Measurements from ENCODE around the gene GLIPR1L2.
"Not testable (repeated sequence)": the region's sequence is repeated elsewhere in the genome, so short reads cannot be mapped to it uniquely, and the experiment has no call there.

GLIPR1L2 gene

DNA sequence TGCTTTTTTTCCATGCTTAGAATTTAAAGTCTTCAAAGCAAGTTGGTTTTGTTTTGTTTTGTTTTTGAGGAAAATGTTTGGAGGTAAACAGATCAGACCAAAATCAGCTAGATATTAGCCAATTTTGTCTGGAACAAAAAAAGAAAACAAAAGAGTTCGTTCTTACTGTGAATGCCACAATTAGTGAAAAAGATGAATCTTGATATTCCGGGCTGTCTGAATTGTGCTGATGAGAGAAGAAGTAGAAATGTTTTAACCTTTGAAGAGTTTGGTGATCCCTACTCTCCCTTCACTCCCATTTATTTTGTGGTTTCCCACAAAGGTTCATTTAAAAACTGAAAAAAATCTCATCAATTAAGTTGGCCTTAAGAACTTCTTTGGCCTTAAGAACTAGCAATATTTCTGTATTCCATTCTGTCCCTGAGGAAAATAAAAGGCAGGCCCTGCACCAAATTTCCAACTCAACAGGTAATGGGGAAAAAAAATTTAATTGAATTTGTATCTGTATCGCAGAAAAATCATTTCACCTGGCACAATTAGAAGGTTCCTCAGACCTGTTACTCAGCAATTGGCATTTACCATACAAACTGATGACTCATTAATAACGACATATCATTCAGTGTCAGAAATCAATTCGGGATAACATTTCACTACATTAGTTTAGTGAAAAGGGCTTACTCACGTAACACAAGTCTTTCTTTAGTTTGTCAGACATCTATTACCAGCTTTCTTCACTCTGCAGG is 562 bp upstream of the GLIPR1L2 start:
- H3K36me3 Mint-ChIP-seq (ENCODE audit: low read depth), result peaks cover 2% of the 10 kb centered on the region
- peaks cover 23% of the 10 kb centered on the region for H3K4me1 Mint-ChIP-seq (ENCODE audit: low read depth)
- peak overlapping the region; percentile 86 for H3K4me3 Mint-ChIP-seq
- peak overlapping the region; percentile 90 for H3K27ac Mint-ChIP-seq
- no peaks in the 10 kb centered on the region for H3K9me3 Mint-ChIP-seq
- no peaks in the 10 kb centered on the region for H3K27me3 Mint-ChIP-seq (ENCODE audit: low read depth)

DNA sequence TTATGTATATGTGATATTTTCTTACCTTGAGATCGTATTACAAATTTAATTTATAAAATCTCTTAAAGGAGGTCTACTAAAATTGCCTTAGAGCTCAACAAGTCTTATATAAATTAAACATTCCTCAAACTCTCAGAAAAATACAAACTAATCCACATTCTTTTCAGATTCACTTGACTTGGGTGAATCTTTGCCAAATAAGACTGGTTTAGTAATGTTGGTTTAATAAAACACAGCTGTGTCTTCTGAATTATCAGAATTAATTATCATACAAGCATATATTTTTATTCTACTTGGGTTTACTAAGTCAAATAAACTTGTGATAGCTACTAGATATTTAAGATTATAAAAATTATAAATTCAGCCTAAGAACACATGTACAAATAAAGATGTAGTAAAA is 13.3 kb downstream of the GLIPR1L2 start:
- Mint-ChIP-seq H3K4me3 (no peak overlapping the region), H3K27me3 (ENCODE audit: low read depth) (no peaks in the 10 kb centered on the region), H3K27ac (no peak overlapping the region)

DNA sequence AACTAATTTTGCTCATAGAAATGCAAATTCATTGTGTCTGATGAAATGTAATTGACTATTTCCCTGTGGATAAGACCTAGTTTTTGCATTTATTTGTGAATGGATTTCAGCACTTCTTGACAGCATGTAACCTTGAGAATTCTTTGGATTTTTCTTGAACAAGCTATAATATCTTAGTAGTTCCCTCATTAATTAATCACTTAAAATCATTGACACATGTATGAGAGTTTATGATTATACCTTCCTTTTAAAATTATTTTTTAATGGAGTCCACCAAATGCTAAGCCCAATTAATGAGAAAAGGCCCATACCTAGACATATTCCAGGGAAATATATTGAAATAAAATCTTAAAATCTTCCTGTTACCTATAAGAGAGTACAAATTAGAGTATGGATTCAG is 16.8 kb downstream of the GLIPR1L2 start:
- no peak overlapping the region for H3K4me3 Mint-ChIP-seq
- no peak overlapping the region for H3K27ac Mint-ChIP-seq
- no peaks in the 10 kb centered on the region for H3K9me3 Mint-ChIP-seq
- peaks cover 4% of the 10 kb centered on the region for H3K27me3 Mint-ChIP-seq (ENCODE audit: low read depth)
- no peaks in the 10 kb centered on the region for H3K4me1 Mint-ChIP-seq (ENCODE audit: low read depth)
- no peaks in the 10 kb centered on the region for H3K36me3 Mint-ChIP-seq (ENCODE audit: low read depth)

More for the DNA sequence above, 13.3 kb downstream of the GLIPR1L2 start:
- H3K36me3 Mint-ChIP-seq (ENCODE audit: low read depth), result no peaks in the 10 kb centered on the region
- no peaks in the 10 kb centered on the region for H3K9me3 Mint-ChIP-seq
- H3K4me1 Mint-ChIP-seq (ENCODE audit: low read depth), result no peaks in the 10 kb centered on the region

DNA sequence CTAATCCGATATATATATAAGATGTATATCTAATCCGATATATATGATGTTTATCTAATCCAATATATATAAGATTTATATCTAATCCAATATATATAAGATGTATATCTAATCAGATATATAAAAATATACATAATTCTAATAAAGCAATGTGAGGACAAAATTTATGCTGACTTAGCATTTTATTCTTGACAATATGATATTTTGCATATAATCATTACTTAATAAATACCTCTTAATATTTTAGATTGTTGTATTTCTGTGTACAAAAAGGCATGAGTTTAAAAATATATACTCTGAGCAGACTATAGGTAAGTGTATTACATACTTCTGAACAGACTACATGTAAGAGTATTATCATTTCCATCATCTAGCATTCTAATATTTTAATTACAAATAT is 18.9 kb downstream of the GLIPR1L2 start:
- Mint-ChIP-seq H3K4me3 (no peak overlapping the region), H3K27me3 (ENCODE audit: low read depth) (peaks cover 4% of the 10 kb centered on the region), H3K27ac (no peak overlapping the region), H3K36me3 (ENCODE audit: low read depth) (no peaks in the 10 kb centered on the region), H3K9me3 (no peaks in the 10 kb centered on the region), H3K4me1 (ENCODE audit: low read depth) (no peaks in the 10 kb centered on the region)

DNA sequence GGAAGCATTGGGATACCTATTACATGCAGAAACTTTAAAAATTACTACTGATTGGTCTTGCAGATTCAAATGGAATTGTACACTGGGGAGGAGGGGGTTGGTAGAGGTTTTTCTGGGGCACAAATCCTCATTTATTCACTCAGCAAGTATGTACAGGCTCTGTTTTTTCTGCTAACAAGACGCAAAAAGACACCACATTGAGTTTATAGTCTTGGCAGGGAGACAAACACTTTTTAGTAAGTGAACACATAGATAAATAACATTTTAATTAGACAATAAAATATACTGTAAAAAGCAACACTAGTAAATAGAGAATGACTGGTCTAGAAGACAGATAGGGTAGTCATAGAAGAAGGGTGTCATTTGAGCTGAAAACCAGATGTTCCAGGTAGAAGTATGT is 23.8 kb downstream of the GLIPR1L2 start:
- Mint-ChIP-seq H3K4me1 (ENCODE audit: low read depth) (no peaks in the 10 kb centered on the region), H3K9me3 (no peaks in the 10 kb centered on the region), H3K36me3 (ENCODE audit: low read depth) (no peaks in the 10 kb centered on the region), H3K27ac (no peak overlapping the region), H3K27me3 (ENCODE audit: low read depth) (peaks cover 8% of the 10 kb centered on the region), H3K4me3 (no peak overlapping the region)

DNA sequence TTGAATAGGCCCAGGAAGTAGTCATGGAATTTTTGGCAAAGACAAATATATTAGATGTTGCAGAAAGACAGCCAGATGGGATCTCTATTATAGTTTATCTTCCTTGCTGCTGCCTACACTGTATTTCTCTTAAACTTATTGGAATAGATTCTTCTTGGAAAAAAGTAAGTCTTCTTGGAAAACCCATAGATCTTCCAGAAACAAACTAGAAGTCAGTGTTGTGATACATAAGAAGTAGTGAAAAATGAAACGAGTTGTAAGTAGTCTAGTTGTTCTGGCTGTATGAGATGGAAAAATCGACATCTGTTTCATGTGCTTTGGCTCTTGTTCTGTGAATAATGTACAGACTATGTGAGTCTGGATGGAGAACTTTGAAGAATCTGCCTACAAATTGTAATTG is 29.0 kb downstream of the GLIPR1L2 start:
- no peaks in the 10 kb centered on the region for H3K4me1 Mint-ChIP-seq (ENCODE audit: low read depth)
- H3K36me3 Mint-ChIP-seq (ENCODE audit: low read depth), result no peaks in the 10 kb centered on the region
- H3K27ac Mint-ChIP-seq, result no peak overlapping the region
- peaks cover 5% of the 10 kb centered on the region for H3K27me3 Mint-ChIP-seq (ENCODE audit: low read depth)
- H3K4me3 Mint-ChIP-seq, result no peak overlapping the region
- peaks cover 2% of the 10 kb centered on the region for H3K9me3 Mint-ChIP-seq

DNA sequence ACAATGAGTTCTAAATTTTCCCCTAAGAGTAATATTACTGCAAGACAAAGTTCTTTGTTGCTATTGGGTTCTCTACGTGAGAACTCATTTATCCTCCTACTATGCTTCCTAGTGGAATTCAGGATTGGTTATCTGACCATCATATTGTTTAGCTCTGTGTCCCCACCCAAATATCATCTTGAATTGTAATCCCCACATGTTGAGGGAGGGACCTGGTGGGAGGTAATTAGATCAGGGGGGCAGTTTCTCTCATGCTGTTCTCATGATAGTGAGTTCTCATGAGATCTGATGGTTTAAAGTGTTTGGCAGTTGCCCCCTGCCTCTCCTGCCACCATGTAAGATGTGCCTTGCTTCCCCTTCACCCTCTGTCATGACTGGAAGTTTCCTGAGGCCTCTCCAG is 36.6 kb downstream of the GLIPR1L2 start:
- Mint-ChIP-seq H3K27me3 (ENCODE audit: low read depth) (peaks cover 4% of the 10 kb centered on the region), H3K4me1 (ENCODE audit: low read depth) (no peaks in the 10 kb centered on the region), H3K27ac (no peak overlapping the region), H3K9me3 (peaks cover 39% of the 10 kb centered on the region), H3K4me3 (no peak overlapping the region), H3K36me3 (ENCODE audit: low read depth) (peaks cover 3% of the 10 kb centered on the region)

DNA sequence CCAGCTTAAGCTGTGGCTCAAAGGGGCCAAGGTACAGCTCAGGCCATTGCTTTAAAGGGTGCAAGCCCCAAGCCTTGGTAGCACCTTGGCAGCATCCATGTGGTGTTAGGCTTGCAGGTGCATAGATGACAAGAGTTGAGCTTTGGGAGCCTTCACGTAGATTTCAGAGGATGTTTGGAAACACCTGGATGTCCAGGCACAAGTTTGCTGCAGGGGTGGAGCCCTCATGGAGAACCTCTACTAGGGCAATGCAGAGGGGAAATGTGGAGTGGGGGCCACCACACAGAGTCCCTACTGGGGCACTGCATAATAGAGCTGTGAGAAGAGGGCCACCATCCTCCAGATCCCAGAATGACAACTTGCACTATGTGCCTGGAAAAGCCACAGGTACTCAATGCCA is 37.9 kb downstream of the GLIPR1L2 start:
- Mint-ChIP-seq H3K9me3 (peaks cover 39% of the 10 kb centered on the region), H3K27ac (no peak overlapping the region), H3K4me3 (no peak overlapping the region), H3K4me1 (ENCODE audit: low read depth) (no peaks in the 10 kb centered on the region), H3K36me3 (ENCODE audit: low read depth) (peaks cover 3% of the 10 kb centered on the region), H3K27me3 (ENCODE audit: low read depth) (peaks cover 4% of the 10 kb centered on the region)

DNA sequence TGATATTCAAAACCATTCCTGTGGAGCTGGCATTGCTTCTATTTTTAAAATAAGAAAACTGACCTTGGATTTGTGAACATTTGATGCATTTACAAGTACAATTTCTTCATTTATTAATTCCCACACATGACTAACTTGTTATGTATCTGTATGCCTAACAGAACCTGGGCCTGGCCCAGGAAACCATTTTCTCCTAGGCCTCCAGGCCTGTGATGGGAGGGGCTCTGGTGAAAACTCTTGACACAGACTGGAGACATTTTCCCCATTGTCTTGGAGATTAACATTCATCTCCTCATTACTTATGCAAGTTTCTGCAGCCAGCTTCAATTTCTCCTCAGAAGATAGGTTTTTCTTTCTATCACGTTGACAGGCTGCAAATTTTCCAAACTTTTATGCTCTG is 42.0 kb downstream of the GLIPR1L2 start:
- H3K27ac Mint-ChIP-seq, result no peak overlapping the region
- peaks cover 8% of the 10 kb centered on the region for H3K27me3 Mint-ChIP-seq (ENCODE audit: low read depth)
- H3K36me3 Mint-ChIP-seq (ENCODE audit: low read depth), result no peaks in the 10 kb centered on the region
- H3K9me3 Mint-ChIP-seq, result peaks cover 37% of the 10 kb centered on the region
- H3K4me1 Mint-ChIP-seq (ENCODE audit: low read depth), result peaks cover 2% of the 10 kb centered on the region
- H3K4me3 Mint-ChIP-seq, result no peak overlapping the region

DNA sequence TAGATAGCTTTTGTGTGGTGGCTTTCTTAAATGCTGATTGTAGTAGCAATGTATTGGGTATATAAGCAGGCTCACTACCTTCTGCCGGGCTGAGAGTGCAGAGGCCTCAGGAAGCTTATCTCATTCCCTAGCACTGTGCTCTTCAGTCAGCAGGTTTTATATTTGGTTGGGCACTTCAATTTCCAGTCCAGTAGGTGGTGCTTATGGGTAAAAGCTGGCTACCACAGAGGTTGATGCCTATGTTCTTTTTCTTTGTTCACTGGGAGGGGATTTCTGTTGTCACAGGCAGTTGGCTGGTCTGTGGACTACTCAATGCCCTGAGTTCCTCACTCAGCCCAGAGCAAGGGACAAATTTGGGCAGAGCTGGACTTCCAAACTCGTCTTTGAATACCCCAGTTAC is 46.7 kb downstream of the GLIPR1L2 start:
- Mint-ChIP-seq H3K9me3 (peaks cover 20% of the 10 kb centered on the region), H3K36me3 (ENCODE audit: low read depth) (peaks cover 1% of the 10 kb centered on the region), H3K4me1 (ENCODE audit: low read depth) (peaks cover 6% of the 10 kb centered on the region), H3K4me3 (no peak overlapping the region), H3K27ac (no peak overlapping the region), H3K27me3 (ENCODE audit: low read depth) (peaks cover 15% of the 10 kb centered on the region)

DNA sequence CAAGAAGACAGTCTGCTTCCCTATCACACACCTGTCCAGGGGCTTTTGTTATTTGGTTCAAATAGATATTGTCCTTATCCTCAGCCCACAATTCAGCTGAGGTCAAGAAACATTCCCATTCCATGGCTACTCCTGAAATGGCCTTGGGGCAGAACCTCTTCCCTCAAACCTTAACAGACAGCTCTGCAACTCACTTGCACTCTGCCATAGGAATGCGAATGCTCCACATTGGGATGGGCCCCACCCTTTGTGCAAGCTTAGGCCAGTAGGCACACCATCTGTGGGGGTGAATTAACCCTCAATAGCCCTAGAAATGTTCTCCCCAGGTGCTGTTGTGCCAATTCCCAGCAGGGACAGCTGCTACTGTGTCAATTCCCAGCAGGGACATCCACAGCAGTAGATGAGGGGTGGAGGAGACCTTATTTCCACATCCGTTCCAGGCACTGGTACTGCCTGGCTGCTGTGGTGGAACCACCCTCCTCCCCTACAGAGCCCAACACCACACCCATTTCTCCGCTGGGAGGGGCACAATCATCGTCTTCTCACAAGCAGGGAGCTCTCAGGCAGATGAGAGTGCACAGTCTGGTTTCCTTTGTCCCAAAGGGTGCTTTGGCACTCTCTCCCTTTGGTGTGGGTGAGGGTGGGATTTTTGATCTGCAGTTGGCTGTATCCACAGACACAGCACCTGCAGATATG is 47.3 kb downstream of the GLIPR1L2 start:
- peaks cover 6% of the 10 kb centered on the region for H3K4me1 Mint-ChIP-seq (ENCODE audit: low read depth)
- peaks cover 1% of the 10 kb centered on the region for H3K36me3 Mint-ChIP-seq (ENCODE audit: low read depth)
- no peak overlapping the region for H3K4me3 Mint-ChIP-seq
- H3K27me3 Mint-ChIP-seq (ENCODE audit: low read depth), result peaks cover 15% of the 10 kb centered on the region
- H3K9me3 Mint-ChIP-seq, result peaks cover 20% of the 10 kb centered on the region
- no peak overlapping the region for H3K27ac Mint-ChIP-seq

DNA sequence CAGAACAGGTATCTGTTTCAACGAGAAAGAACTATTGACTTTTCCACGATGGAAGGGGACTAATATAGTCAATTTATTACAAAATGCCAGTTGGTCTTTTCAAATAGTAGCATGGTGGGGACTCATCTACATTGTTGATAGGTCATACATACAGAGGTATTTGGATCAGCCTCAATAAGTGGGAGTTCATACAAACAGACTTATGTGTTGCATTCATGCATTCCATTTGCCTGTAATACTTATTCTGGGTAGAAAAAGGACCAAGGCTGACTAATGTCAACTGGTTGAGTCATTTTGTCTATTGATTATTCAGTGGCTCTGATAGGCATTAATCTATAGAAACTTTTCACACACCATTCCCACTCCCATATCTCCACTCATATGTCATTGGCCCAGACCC is 48.2 kb downstream of the GLIPR1L2 start:
- H3K27me3 Mint-ChIP-seq (ENCODE audit: low read depth), result peaks cover 22% of the 10 kb centered on the region
- no peak overlapping the region for H3K27ac Mint-ChIP-seq

DNA sequence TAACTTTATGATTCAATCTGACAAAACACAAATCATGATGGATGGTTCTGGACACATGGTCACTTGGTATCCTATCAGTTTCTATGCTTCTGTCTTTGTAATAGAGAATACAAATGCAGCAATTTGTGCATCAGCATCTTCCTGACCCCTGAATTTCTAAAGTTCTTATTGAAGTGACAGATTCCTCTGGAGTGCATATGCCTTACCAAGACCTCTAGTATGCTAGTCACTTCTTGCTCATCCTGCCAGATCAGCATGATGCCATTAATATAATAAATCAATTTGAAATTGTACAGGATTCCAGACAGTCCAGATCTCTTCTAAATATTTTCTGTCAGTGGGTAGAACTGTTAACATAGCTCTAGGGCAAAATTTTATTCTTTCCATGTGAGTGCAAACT is 49.0 kb downstream of the GLIPR1L2 start:
- Mint-ChIP-seq H3K36me3 (ENCODE audit: low read depth) (peaks cover 1% of the 10 kb centered on the region), H3K27me3 (ENCODE audit: low read depth) (peaks cover 23% of the 10 kb centered on the region), H3K9me3 (peaks cover 19% of the 10 kb centered on the region), H3K4me1 (ENCODE audit: low read depth) (peaks cover 6% of the 10 kb centered on the region), H3K4me3 (no peak overlapping the region), H3K27ac (no peak overlapping the region)

More for the DNA sequence above, 48.2 kb downstream of the GLIPR1L2 start:
- Mint-ChIP-seq H3K36me3 (ENCODE audit: low read depth) (peaks cover 1% of the 10 kb centered on the region), H3K4me3 (no peak overlapping the region), H3K4me1 (ENCODE audit: low read depth) (peaks cover 6% of the 10 kb centered on the region), H3K9me3 (peaks cover 20% of the 10 kb centered on the region)

DNA sequence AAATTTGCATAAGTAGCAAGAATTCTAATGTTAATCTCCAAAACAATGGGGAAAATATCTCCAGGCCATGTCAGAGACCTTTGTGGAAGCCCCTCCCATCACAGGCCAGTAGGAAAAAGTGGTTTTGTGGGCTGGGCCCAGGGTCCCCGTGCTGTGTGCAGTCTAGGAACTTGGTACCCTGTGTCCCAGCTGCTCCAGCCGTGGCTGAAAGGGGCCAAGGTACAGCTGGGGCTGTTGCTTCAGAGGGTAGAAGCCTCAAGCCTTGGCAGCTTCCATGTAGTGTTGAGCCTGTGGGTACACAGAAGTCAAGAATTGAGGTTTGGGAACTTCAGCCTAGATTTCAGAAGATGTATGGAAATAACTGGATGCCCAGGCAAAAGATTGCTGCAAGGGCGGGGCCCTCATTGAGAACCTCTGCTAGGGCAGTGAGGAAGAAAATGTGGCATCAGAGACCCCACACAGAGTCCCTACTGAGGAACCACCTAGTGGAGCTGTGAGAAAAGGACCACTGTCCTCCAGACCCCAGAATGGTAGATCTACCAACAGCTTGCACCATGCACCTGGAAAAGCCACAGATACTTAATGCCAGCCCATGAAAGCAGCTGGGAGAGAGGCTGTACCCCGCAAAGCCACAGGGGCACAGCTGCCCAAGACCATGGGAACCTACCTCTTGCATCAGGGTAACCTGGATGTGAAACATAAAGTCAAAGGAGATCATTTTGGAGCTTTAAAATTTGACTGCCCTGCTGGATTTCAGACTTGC is 51.0 kb downstream of the GLIPR1L2 start:
- Mint-ChIP-seq H3K9me3 (peaks cover 12% of the 10 kb centered on the region), H3K27me3 (ENCODE audit: low read depth) (peaks cover 28% of the 10 kb centered on the region)
- not testable (repeated sequence) for H3K4me1 Mint-ChIP-seq (ENCODE audit: low read depth); H3K4me3 Mint-ChIP-seq; H3K27ac Mint-ChIP-seq; H3K36me3 Mint-ChIP-seq (ENCODE audit: low read depth)

DNA sequence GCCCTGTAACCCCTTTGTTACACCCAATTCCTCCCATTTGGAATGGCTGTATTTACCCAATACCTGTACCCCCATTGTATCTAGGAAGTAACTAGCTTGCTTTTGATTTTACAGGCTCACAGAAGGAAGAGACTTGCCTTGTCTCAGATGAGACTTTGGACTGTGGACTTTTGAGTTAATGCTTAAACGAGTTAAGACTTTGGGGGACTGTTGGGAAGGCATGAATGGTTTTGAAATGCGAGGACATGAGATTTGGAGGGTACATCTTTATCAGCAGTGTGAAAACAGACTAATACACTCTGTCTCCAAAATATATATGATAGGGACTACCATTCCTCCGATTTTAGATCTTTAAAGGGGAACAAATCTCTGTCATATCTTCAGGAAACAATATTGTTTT is 51.6 kb downstream of the GLIPR1L2 start:
- not testable (repeated sequence) for H3K4me3 Mint-ChIP-seq; H3K36me3 Mint-ChIP-seq (ENCODE audit: low read depth); H3K27ac Mint-ChIP-seq; H3K4me1 Mint-ChIP-seq (ENCODE audit: low read depth); H3K9me3 Mint-ChIP-seq
- peaks cover 28% of the 10 kb centered on the region for H3K27me3 Mint-ChIP-seq (ENCODE audit: low read depth)

Measured in T-helper 1 cell treated with Interleukin-12 subunit alpha and Interleukin-12 subunit beta and Interleukin-4 antibody, amounts not matched to agents 30 μg/mL and 1 μg/mL, for 36 hours (primary cell).